GM08714 (cell line): ENCODE results near the gene GGPS1.
A peak's percentile ranks its signal among the peaks of the same experiment; 100 is the strongest.

Source experiments
- H3K4me3 ChIP-seq: fragments of 200-500 bp; sonication (Bioruptor generic); 2 replicates; pipeline ENCODE4 v1.5.1; 2014; ENCODE audit warnings: mild to moderate bottlenecking, low read length, inconsistent platforms
- ZNF274 ChIP-seq: IDR thresholded peaks from 2 replicates; pipeline ENCODE4 v1.6.1; 2012; ENCODE audit warnings: mild to moderate bottlenecking, low read depth, low read length

GGPS1 gene

DNA sequence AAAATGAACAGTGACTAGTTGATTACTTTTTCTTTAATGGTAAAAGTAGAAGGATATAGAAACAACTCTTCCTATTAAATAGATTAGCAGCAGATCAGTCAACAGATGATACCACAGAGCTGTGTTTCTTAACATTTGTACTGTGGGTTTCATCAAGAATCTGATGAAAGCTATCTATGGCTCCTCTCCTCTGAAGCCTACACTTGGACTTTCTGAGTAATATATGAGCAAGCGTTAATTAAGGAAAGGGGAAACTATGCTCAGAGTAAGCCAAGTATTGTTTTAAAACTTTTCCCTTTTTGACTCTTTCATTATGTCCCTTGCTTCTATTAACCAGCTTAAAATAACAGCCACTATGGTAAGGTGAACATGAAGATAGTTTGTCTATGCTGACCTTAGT is 11.2 kb upstream of the GGPS1 start:
- TF ChIP-seq ZNF274: no peak
- H3K4me3 ChIP-seq: no peak overlapping the region

- H3K4me3 ChIP-seq: no peak overlapping the region
- no peak for TF ChIP-seq ZNF274
These were observed 9.1 kb upstream of the GGPS1 start for GRCh38 chr1:235319255-235319654.

GRCh38 chr1:235320521-235321179 is 7.7 kb upstream of the GGPS1 start:
- H3K4me3 ChIP-seq: no peak overlapping the region
- no peak for TF ChIP-seq ZNF274

- TF ChIP-seq ZNF274: no peak
- peak overlapping the region; percentile 42; the same call in 1 of the 2 replicates for H3K4me3 ChIP-seq
These were observed 4.1 kb upstream of the GGPS1 start for GRCh38 chr1:235324296-235324695.

DNA sequence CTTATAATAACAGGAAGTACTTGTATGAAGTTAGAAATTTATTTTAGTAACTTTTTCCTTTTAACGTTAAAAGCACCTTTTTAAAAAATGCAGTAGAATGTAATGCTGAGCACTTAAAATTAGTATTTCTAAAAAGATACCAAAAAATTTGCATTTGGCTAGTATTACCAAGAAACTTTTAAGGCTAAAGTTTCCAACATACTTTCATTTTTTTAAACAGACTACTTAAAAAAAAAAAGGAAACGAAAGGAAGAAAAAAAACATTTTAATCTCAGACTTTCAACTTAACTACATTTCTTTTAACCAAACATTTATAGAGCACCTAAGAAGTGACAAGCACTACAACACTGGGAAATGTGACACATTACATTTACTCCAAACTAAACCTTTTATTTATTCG is 3.2 kb upstream of the GGPS1 start:
- H3K4me3 ChIP-seq: peak overlapping the region; percentile 83; the same call in 1 of the 2 replicates
- TF ChIP-seq ZNF274: no peak

GRCh38 chr1:235325854-235326253 is 2.5 kb upstream of the GGPS1 start:
- no peak for TF ChIP-seq ZNF274
- peak overlapping the region; percentile 83; the same call in 1 of the 2 replicates for H3K4me3 ChIP-seq

GRCh38 chr1:235326719-235327558 is 1.4 kb upstream of the GGPS1 start:
- H3K4me3 ChIP-seq: peak overlapping the region; percentile 83
- no peak for TF ChIP-seq ZNF274

DNA sequence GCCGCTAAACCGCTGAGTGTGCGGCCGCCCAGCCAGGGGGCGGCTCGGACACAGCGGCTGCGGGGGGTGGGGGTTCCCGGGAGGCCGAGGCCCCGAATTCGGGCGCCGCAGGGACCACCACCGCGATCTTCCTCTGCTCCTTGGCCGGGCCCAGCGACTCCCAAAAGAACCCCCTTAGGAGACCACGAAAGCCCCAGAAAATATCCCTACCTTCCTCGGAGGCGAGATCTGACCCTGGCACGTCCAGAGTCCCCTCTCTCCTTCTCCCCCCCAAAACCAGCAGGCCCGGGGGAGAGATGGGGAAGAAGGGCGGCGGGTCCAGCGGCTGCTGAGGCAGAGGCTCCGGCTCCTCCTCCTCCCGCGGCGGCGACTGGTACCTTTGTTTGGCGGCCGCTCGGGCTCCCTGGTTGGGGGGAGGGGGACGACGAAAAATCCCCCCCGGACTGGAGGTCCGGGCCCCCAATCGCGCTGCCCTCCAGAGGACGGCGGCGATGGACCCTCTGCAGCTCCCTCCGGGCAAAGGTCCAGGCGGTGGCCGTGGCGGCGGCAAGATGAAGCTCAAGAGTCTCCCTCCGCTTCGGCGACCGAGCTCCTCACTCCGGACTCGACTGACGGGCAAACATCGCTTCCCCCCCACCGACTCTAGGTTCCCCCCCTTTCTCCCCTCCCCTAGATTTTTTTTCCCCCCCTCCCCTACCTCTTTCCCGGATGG is 655 bp upstream of the GGPS1 start, which contains the start of gene ARID4B:
TSS of gene ARID4B (minus strand) at position 621 of the 712 bp plus-strand sequence. CDS start 1,260 bp downstream, outside the sequence.
- TF ChIP-seq ZNF274: no peak

DNA sequence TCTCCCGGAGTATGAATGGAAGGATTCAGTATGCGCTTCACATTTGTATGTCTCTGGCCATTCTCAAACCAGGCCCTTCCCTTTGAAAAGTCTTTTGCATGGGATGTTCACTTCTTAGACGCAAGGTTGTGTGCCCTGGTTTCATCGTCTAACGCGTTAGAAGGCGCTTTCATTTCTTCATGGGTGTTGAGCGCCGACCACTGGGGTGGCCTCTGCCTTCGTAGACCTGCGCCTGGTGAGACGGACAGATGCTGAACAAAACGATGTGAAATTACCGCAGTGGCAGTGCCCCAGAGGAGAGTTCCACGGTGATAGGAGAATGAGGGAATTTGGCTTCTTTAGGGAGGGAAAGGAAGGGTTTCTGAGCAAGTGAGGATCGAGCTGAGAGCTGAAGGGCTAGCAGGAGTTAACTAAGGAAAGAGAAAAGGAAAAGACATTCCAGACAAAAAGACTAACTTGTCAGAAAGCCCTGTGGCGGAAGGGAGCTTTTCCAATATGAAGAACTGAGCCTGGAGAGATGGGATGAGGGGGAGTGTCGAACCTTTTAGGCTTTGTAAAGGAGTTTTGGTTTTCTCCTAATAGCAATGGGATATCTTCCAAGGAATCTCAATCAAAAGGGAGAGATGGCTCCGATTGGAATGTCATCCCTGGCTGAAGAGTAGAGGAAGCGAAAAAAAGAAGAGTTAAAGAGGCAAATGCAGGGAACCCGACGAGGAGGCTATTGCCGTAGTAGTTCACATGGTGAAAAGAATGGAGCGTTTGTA is 951 bp downstream of the GGPS1 start:
- H3K4me3 ChIP-seq: peak overlapping the region; percentile 95
- no peak for TF ChIP-seq ZNF274

More for the DNA sequence above, 655 bp upstream of the GGPS1 start, which contains the start of gene ARID4B:
- peak within 1 kb of the TSS; percentile 95 for H3K4me3 ChIP-seq

DNA sequence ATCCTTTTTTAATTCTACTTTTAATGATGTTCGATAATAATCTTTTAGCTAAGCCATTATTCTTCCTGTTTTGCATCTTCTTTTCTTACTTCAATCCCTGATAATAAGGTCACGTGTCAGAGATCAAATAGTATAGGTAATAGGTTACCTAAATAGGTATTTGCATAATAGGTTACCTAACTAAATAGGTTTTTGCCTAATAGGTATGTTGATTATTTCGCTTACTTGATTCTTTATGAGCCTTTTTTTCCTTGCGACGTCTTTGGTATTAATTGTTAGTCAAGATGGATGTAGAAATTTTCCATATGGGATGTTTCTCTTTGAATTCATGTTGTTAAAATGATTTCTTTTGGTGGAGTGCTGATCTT is 2.5 kb downstream of the GGPS1 start:
- no peak for TF ChIP-seq ZNF274
- peak overlapping the region; percentile 95; the same call in 1 of the 2 replicates for H3K4me3 ChIP-seq

- H3K4me3 ChIP-seq: no peak overlapping the region
- TF ChIP-seq ZNF274: no peak
These were observed 3.0 kb downstream of the GGPS1 start for GRCh38 chr1:235331401-235331800.

DNA sequence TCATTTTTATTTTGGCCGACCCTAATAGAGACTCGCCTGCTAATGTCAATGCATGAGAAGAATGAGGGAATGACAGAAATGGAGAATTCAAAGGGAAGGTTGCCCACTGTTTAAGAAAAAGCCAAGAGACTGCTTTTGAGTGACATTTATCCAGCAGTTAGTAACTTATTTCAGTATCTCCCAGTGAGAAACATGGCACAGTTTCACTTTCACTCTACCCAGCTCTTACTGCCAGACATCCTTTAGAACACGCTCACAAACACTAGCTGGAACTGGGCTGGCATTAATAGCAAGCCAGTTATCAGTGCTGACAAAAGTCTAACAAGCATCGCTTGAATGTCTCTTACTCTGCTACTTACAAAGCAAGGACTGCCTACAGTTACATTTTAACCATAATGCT is 8.5 kb downstream of the GGPS1 start:
- TF ChIP-seq ZNF274: no peak

GRCh38 chr1:235339746-235340145 is 11.4 kb downstream of the GGPS1 start:
- no peak overlapping the region for H3K4me3 ChIP-seq
- no peak for TF ChIP-seq ZNF274

More for the DNA sequence above, 8.5 kb downstream of the GGPS1 start:
- no peak overlapping the region for H3K4me3 ChIP-seq

DNA sequence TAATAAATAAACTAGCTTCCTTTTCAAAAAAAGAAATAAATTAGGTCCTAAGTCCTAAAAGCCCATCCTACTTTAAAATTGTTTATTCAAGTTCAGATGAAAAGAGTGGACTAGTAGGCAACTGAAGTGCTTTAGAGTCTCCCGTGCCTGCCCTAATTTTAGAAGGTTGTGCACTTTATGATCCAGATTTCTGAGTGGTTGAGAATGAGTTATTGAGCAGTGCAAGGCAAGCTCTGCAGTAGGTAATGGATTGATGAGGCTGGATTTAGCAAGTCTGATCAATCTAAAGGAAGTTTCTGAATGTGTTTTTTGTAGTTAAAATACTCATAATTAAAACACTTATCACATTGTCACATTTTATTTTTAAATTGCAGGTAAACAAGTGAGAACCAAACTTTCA is 13.0 kb downstream of the GGPS1 start:
- H3K4me3 ChIP-seq: no peak overlapping the region
- TF ChIP-seq ZNF274: no peak
